WERI-Rb-1 (cell line): ENCODE results near the gene PITPNM1.
A peak's percentile ranks its signal among the peaks of the same experiment; 100 is the strongest.

Experiments used
- DNase-seq: peaks from one replicate; pipeline ENCODE4 v3.0.0-alpha.2; 2020
- H3K27ac ChIP-seq: fragments of 250-450 bp; sonication (Bioruptor Pico); 2 replicates; pipeline ENCODE4 v1.5.1; 2020; ENCODE audit warnings: mild to moderate bottlenecking, moderate library complexity
- H3K27me3 ChIP-seq: fragments of 250-450 bp; sonication (Bioruptor Pico); 2 replicates; pipeline ENCODE4 v1.5.1; 2021; ENCODE audit warnings: mild to moderate bottlenecking, low read depth, moderate library complexity; ENCODE audit not compliant: insufficient read depth, severe bottlenecking
- H3K36me3 ChIP-seq: fragments of 250-450 bp; sonication (Bioruptor Pico); 2 replicates; pipeline ENCODE4 v1.5.1; 2020; ENCODE audit warnings: mild to moderate bottlenecking, moderate library complexity
- H3K4me3 ChIP-seq: 2 replicates; pipeline ENCODE4 v1.5.1; 2011; ENCODE audit warnings: low read depth, mild to moderate bottlenecking, control low read depth, low read length
- H3K9me3 ChIP-seq: fragments of 250-450 bp; sonication (Bioruptor Pico); 2 replicates; pipeline ENCODE4 v1.5.1; 2021; ENCODE audit warnings: mild to moderate bottlenecking, moderate library complexity; ENCODE audit not compliant: severe bottlenecking
- CTCF ChIP-seq: IDR thresholded peaks from 2 replicates; pipeline ENCODE4 v1.5.1; 2011; ENCODE audit warnings: low read depth, mild to moderate bottlenecking, control low read depth, inconsistent platforms, low read length

Gene PITPNM1

GRCh38 chr11:67453816-67454732, 51.1 kb downstream of the PITPNM1 start:
- no peaks in the 10 kb centered on the region for H3K9me3 ChIP-seq
- H3K4me3 ChIP-seq: no peak overlapping the region
- H3K36me3 ChIP-seq: no peaks in the 10 kb centered on the region
- TF ChIP-seq CTCF: no peak
- peak overlapping the region; percentile 48 for H3K27ac ChIP-seq
- DNase-seq: no peak
- H3K27me3 ChIP-seq: no peaks in the 10 kb centered on the region

- H3K9me3 ChIP-seq: no peaks in the 10 kb centered on the region
- no peak within 1 kb of the TSS for H3K4me3 ChIP-seq
- no peaks in the 10 kb centered on the region for H3K36me3 ChIP-seq
- TF ChIP-seq CTCF: no peak
- H3K27ac ChIP-seq: no peak within 1 kb of the TSS
- H3K27me3 ChIP-seq: no peaks in the 10 kb centered on the region
- DNase-seq: no peak
Observed at GRCh38 chr11:67452141-67452952, 52.8 kb downstream of the PITPNM1 start, which contains the start of gene GPR152. Gene GPR152, minus strand, starts transcription at chr11:67452729. Its CDS starts 5 bp downstream, at chr11:67452724.

- Histone ChIP-seq H3K27me3 (no peaks in the 10 kb centered on the region), H3K9me3 (no peaks in the 10 kb centered on the region), H3K36me3 (no peaks in the 10 kb centered on the region), H3K4me3 (no peak overlapping the region), H3K27ac (no peak overlapping the region)
- DNase-seq: no peak
- no peak for TF ChIP-seq CTCF
Observed at GRCh38 chr11:67451658-67451976, 53.5 kb downstream of the PITPNM1 start.

- no peak for TF ChIP-seq CTCF
- no peak for DNase-seq
- H3K36me3 ChIP-seq: no peaks in the 10 kb centered on the region
- H3K4me3 ChIP-seq: no peak overlapping the region
- no peaks in the 10 kb centered on the region for H3K27me3 ChIP-seq
- H3K9me3 ChIP-seq: no peaks in the 10 kb centered on the region
- H3K27ac ChIP-seq: no peak overlapping the region
Observed at GRCh38 chr11:67450796-67451657, 54.1 kb downstream of the PITPNM1 start.

GRCh38 chr11:67449116-67449844, 55.9 kb downstream of the PITPNM1 start:
- no peak for DNase-seq
- no peaks in the 10 kb centered on the region for H3K36me3 ChIP-seq
- H3K27me3 ChIP-seq: no peaks in the 10 kb centered on the region
- no peak overlapping the region for H3K27ac ChIP-seq
- H3K9me3 ChIP-seq: no peaks in the 10 kb centered on the region
- no peak overlapping the region for H3K4me3 ChIP-seq
- TF ChIP-seq CTCF: no peak
